HEK293 (cell line): ENCODE measurements around the gene NUP210.

ENCODE experiments used
- MYNN ChIP-seq: fragments of 450-650 bp; formaldehyde crosslinking; IDR thresholded peaks from 2 replicates; pipeline ENCODE4 v1.5.1; 2016; ENCODE audit warnings: missing biosample characterization, missing genetic modification characterization, borderline replicate concordance
- ZBTB7A ChIP-seq: fragments of 450-650 bp; formaldehyde crosslinking; IDR thresholded peaks from 2 replicates; pipeline ENCODE4 v1.5.1; 2016; ENCODE audit warnings: low read depth, missing biosample characterization, missing genetic modification characterization
- ZNF174 ChIP-seq: fragments of 450-650 bp; formaldehyde crosslinking; IDR thresholded peaks from 2 replicates; pipeline ENCODE4 v1.5.0; 2017; ENCODE audit warnings: missing biosample characterization, mild to moderate bottlenecking, missing genetic modification characterization
- ZNF202 ChIP-seq: fragments of 450-650 bp; formaldehyde crosslinking; IDR thresholded peaks from 2 replicates; pipeline ENCODE4 v1.5.1; 2016; ENCODE audit warnings: missing biosample characterization, missing genetic modification characterization, borderline replicate concordance
- ZNF416 ChIP-seq: fragments of 450-650 bp; formaldehyde crosslinking; IDR thresholded peaks from 2 replicates; pipeline ENCODE4 v1.5.1; 2016; ENCODE audit warnings: missing biosample characterization, missing genetic modification characterization
- ZNF510 ChIP-seq: fragments of 450-650 bp; formaldehyde crosslinking; IDR thresholded peaks from 2 replicates; pipeline ENCODE4 v1.5.1; 2018; ENCODE audit warnings: mild to moderate bottlenecking, missing genetic modification characterization, missing biosample characterization; ENCODE audit not compliant: insufficient replicate concordance
- TF ChIP-seq, protein P1 (sequence below): fragments of 450-650 bp; formaldehyde crosslinking; IDR thresholded peaks from 2 replicates; pipeline ENCODE4 v1.5.1; 2016; ENCODE audit warnings: missing biosample characterization, missing genetic modification characterization
- TF ChIP-seq, protein P2 (sequence below): fragments of 450-650 bp; formaldehyde crosslinking; optimal IDR thresholded peaks from 2 replicates; pipeline ENCODE3; 2016; ENCODE audit warnings: missing biosample characterization, mild to moderate bottlenecking, missing genetic modification characterization
- TF ChIP-seq, protein P3 (sequence below): sonication (generic); formaldehyde crosslinking; IDR thresholded peaks from 2 replicates; pipeline ENCODE4 v1.8.1; 2022; ENCODE audit warnings: mild to moderate bottlenecking, moderate library complexity, missing genetic modification reagents

DNA sequence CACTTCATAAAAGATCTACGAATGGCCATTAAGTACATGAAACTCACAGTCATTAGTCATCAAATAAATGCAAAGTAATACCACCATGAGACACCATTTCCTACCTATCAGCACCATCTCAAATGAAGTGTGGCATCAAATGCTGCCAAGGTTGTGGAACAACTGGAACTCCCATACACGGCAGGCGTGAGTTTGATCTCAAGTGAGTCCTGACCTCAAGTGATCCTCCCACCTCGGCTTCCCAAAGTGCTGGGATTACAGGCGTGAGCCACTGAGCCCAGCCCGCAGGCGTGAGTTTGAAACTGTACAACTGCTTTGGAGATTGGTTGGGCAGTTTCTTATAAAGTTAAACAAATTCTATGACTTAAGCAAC, 31.2 kb upstream of the NUP210 start:
- TF ChIP-seq, protein P1, sequence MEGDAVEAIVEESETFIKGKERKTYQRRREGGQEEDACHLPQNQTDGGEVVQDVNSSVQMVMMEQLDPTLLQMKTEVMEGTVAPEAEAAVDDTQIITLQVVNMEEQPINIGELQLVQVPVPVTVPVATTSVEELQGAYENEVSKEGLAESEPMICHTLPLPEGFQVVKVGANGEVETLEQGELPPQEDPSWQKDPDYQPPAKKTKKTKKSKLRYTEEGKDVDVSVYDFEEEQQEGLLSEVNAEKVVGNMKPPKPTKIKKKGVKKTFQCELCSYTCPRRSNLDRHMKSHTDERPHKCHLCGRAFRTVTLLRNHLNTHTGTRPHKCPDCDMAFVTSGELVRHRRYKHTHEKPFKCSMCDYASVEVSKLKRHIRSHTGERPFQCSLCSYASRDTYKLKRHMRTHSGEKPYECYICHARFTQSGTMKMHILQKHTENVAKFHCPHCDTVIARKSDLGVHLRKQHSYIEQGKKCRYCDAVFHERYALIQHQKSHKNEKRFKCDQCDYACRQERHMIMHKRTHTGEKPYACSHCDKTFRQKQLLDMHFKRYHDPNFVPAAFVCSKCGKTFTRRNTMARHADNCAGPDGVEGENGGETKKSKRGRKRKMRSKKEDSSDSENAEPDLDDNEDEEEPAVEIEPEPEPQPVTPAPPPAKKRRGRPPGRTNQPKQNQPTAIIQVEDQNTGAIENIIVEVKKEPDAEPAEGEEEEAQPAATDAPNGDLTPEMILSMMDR (tag by site-specific recombination), result no peak
- TF ChIP-seq, protein P2, sequence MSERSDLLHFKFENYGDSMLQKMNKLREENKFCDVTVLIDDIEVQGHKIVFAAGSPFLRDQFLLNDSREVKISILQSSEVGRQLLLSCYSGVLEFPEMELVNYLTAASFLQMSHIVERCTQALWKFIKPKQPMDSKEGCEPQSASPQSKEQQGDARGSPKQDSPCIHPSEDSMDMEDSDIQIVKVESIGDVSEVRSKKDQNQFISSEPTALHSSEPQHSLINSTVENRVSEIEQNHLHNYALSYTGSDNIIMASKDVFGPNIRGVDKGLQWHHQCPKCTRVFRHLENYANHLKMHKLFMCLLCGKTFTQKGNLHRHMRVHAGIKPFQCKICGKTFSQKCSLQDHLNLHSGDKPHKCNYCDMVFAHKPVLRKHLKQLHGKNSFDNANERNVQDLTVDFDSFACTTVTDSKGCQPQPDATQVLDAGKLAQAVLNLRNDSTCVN (tag by site-specific recombination), result no peak
- no peak for TF ChIP-seq MYNN (tag by site-specific recombination)
- no peak for TF ChIP-seq ZNF202 (tag by site-specific recombination)
- TF ChIP-seq ZNF416, result no peak
- TF ChIP-seq, protein P3, sequence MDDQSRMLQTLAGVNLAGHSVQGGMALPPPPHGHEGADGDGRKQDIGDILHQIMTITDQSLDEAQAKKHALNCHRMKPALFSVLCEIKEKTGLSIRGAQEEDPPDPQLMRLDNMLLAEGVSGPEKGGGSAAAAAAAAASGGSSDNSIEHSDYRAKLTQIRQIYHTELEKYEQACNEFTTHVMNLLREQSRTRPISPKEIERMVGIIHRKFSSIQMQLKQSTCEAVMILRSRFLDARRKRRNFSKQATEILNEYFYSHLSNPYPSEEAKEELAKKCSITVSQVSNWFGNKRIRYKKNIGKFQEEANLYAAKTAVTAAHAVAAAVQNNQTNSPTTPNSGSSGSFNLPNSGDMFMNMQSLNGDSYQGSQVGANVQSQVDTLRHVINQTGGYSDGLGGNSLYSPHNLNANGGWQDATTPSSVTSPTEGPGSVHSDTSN (CRISPR knock-in tag), result no peak
- no peak for TF ChIP-seq ZNF510 (tag by site-specific recombination)
- TF ChIP-seq ZBTB7A (tag by site-specific recombination), result no peak
- no peak for TF ChIP-seq ZNF174 (tag by site-specific recombination)
